WI38 (cell line): ENCODE data around the gene DUOXA2.

Experiments used
- H3K4me3 ChIP-seq: 2 replicates; pipeline ENCODE4 v1.5.1; 2011; ENCODE audit warnings: low read depth, mild to moderate bottlenecking, control low read depth, low read length
- CTCF ChIP-seq: IDR thresholded peaks from 2 replicates; pipeline ENCODE4 v1.5.1; 2012; ENCODE audit warnings: low read depth, mild to moderate bottlenecking, control low read depth, low read length

The DUOXA2 gene

GRCh38 chr15:45117308-45118130 is 3.4 kb downstream of the DUOXA2 start:
- H3K4me3 ChIP-seq, result no peak overlapping the region
- TF ChIP-seq CTCF, result no peak

GRCh38 chr15:45118131-45118588 is 4.0 kb downstream of the DUOXA2 start:
- H3K4me3 ChIP-seq, result no peak overlapping the region
- TF ChIP-seq CTCF, result peak; percentile 100

DNA sequence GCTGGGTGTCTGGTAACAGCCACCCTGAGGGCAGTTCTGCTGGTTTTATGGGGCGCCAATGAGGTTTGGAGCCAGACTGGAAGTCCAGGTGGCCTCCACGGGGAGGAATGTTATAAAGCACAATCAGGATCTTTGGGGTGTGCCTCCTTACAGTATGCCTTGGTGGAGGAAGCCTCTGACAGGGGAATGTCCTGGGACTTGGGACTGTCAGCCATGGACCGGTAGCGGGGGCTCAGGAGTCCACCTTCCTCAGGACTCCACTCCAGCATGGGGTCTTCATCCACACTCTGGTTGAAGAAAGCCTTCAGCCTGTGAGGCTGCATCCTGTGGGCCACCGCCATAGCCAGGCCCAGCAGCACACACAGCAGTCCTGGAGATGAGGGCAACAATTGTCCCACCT is 4.9 kb downstream of the DUOXA2 start:
- H3K4me3 ChIP-seq, result no peak overlapping the region
- TF ChIP-seq CTCF, result no peak

- TF ChIP-seq CTCF, result no peak
- no peak overlapping the region for H3K4me3 ChIP-seq
These were observed 6.2 kb downstream of the DUOXA2 start for GRCh38 chr15:45120081-45120972.

DNA sequence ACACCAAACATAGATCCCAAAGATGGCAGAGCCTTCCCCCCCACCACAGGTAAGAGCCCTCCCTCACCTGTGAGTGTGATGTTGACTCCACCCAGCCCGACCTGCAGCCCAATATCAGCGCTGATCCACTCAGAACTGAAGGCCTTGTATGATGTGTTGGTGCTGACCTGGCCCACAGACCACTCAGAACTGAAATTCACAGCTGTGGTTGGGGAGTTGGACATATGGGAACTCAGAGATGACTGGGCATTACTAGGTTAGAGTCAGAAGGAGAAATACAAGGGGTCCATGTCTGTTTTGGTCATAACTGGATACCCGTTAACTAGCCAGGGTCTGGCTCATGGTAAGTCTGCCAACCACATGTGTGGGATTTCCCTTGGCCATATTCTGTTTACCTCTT is 6.9 kb downstream of the DUOXA2 start:
- TF ChIP-seq CTCF, result no peak
- H3K4me3 ChIP-seq, result no peak overlapping the region

- TF ChIP-seq CTCF, result no peak
These were observed 7.7 kb downstream of the DUOXA2 start for GRCh38 chr15:45121706-45122417.

More at GRCh38 chr15:45121706-45122417, 7.7 kb downstream of the DUOXA2 start:
- H3K4me3 ChIP-seq, result no peak overlapping the region
